ENCODE measurements around the gene UGT1A8.
"Not testable (repeated sequence)": the region's sequence is repeated elsewhere in the genome, so short reads cannot be mapped to it uniquely, and the experiment has no call there.

UGT1A8 gene

DNA sequence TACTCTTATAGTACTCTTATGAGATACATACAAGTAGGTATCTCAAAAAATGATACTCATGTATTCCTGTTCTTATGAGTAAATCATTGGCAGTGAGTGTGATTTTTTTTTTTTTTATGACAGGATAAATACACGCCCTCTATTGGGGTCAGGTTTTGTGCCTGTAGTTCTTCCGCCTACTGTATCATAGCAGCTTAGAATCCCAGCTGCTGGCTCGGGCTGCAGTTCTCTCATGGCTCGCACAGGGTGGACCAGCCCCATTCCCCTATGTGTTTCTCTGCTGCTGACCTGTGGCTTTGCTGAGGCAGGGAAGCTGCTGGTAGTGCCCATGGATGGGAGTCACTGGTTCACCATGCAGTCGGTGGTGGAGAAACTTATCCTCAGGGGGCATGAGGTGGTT lies at the start of gene UGT1A8:
Gene UGT1A8, plus strand, starts transcription at position 158 of the 400 bp plus-strand sequence. Its CDS starts 75 bp downstream, at position 233.
- DNase-seq (ENCODE audit: low read depth): not testable (repeated sequence)

GRCh38 chr2:233571001-233571400 lies 46.4 kb upstream of the UGT1A8 start:
- DNase-seq (ENCODE audit: low read depth): no peak

GRCh38 chr2:233571462-233571861 lies 46.0 kb upstream of the UGT1A8 start:
- DNase-seq (ENCODE audit: low read depth): no peak

DNA sequence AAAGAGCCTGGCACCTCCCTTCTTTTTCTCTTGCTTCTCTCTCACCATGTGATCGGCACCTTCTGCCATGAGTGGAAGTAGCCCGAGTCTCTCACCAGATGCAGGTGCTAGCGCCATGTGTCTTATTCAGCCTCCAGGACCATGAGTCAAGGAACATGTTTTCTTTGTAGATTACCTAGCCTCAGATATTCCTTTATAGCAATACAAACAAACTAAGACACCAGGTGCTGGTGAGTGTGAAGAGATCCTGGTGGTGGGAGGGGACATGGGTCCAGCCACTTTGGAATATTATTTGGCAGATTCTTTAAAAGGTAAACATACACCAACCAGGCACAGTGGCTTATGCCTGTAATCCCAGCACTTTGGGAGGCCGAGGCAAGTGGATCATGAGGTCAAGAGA lies 45.0 kb upstream of the UGT1A8 start:
- DNase-seq (ENCODE audit: low read depth): no peak

- DNase-seq (ENCODE audit: low read depth): not testable (repeated sequence)
Observed at GRCh38 chr2:233577341-233577740, 40.1 kb upstream of the UGT1A8 start.

DNA sequence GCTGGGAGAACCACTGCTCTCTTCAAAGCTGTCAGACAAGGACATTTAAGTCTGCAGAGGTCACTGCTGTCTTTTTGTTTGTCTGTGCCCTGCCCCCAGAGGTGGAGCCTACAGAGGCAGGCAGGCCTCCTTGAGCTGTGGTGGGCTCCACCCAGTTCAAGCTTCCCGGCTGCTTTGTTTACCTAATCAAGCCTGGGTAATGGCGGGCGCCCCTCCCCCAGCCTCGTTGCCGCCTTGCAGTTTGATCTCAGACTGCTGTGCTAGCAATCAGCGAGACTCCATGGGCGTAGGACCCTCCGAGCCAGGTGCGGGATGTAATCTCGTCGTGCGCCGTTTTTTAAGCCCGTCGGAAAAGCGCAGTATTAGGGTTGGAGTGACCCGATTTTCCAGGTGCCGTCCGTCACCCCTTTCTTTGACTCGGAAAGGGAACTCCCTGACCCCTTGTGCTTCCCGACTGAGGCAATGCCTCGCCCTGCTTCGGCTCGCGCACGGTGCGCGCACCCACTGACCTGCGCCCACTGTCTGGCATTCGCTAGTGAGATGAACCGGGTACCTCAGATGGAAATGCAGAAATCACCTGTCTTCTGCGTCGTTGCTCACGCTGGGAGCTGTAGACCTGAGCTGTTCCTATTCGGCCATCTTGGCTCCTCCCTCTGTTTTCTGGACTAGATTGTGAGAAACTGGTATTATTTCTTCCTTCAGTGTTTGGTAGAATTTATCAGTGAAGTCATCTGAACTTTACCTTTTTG lies 34.0 kb upstream of the UGT1A8 start:
- not testable (repeated sequence) for DNase-seq (ENCODE audit: low read depth)

DNA sequence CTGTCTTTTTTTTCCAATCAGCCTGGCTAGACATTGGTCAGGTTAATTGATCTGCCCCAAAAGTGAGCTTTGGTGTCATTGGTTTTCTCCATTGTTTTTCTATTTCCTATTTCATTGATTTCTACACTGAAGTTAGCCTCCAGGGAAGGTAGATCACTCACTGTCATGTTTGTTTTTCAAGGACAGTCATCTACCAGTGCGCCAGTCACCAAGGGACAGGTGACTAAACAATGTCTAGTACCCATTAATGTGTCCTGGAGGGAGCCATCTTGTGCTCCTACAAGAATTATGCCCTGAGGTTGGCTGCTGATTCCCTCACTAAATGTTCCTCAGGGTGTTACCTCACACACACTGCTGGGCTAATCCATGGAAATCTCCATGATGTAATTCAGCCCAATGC lies 33.2 kb upstream of the UGT1A8 start:
- no peak for DNase-seq (ENCODE audit: low read depth)

GRCh38 chr2:233588400-233588799 lies 29.0 kb upstream of the UGT1A8 start:
- no peak for DNase-seq (ENCODE audit: low read depth)

- DNase-seq (ENCODE audit: low read depth): not testable (repeated sequence)
Observed at GRCh38 chr2:233592706-233593105, 24.7 kb upstream of the UGT1A8 start.

- no peak for DNase-seq (ENCODE audit: low read depth)
Observed at GRCh38 chr2:233593201-233593600, 24.2 kb upstream of the UGT1A8 start.

GRCh38 chr2:233597522-233597921 lies 19.9 kb upstream of the UGT1A8 start:
- no peak for DNase-seq (ENCODE audit: low read depth)

DNA sequence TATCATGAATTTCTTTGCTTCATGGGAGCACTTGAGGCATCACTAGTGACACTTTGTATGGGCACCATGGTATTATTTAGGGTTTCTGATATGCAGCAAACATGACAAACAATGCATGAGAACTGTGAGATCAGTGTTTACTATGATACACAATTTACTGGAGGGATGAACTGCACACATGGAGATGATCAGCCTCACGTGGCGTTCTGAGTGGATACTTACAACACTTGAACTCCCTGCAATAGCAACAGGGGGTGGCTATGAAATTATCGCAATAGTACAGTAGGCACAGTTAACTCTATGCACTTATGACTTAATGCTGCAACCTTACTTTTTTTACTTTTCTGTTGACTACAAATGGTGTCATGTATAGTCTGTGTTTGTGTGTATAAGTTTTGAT lies 18.5 kb upstream of the UGT1A8 start:
- no peak for DNase-seq (ENCODE audit: low read depth)

DNA sequence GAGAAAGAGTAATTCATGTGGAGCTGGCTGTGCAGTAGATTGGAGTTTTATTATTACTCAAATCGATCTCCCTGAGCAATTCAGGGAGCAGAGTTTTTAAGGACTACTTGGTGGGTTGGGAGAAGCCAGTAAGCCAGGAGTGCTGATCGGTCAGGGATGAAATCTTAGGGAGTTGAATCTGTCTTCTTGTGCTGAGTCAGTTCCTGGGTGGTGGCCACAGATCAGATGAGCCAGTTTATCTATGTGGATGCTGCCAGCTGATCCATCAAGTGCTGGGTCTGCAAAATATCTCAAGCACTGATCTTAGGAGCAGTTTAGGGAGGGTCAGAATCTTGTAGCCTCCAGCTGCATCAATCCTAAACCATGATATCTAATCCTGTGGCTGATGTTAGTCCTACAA lies 17.0 kb upstream of the UGT1A8 start:
- DNase-seq (ENCODE audit: low read depth): peak; percentile 15

GRCh38 chr2:233602076-233602475 lies 15.4 kb upstream of the UGT1A8 start:
- DNase-seq (ENCODE audit: low read depth): no peak

GRCh38 chr2:233603520-233603919 lies 13.9 kb upstream of the UGT1A8 start:
- no peak for DNase-seq (ENCODE audit: low read depth)

DNA sequence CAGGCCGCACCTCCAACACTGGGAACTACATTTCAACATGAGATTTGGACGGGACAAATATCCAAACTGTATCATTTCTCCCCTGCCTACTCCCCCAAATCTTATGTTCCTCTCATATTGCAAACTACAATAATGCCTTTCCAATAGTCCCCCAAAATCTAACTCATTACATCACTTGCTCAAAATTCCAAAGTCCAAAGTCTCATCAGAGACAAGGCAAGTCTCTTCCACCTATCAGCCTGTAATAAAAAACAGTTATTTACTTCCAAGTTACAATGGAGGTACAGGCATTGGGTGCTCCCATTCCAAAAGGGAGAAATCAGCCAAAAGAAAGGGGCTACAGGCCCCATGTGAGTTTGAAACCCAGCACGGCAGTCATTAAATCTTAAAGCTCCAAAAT lies 12.6 kb upstream of the UGT1A8 start:
- DNase-seq (ENCODE audit: low read depth): no peak

- no peak for DNase-seq (ENCODE audit: low read depth)
Observed at GRCh38 chr2:233605680-233606079, 11.8 kb upstream of the UGT1A8 start.

DNA sequence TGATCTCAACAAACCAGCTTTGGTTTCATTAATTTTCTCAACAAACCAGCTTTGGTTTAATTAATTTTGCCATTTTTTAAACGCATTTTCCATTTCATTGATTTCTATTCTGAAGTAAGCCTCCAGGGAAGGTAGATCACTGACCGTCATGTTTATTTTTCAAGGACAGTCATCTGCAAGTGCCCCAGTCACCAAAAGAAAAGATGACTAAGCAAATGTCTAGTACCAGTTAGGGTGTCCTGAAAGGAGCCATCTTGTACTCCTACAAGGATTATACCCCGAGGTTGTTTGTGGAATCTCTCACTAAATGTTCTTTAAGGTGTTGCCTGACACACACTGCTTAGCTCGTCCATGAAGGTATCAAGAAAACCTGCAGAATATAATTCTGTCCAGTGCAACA lies 6.1 kb upstream of the UGT1A8 start:
- no peak for DNase-seq (ENCODE audit: low read depth)

- DNase-seq (ENCODE audit: low read depth): no peak
Observed at GRCh38 chr2:233620204-233620603, 2.8 kb downstream of the UGT1A8 start.

- not testable (repeated sequence) for DNase-seq (ENCODE audit: low read depth)
Observed at GRCh38 chr2:233621863-233622262, 4.4 kb downstream of the UGT1A8 start.

DNA sequence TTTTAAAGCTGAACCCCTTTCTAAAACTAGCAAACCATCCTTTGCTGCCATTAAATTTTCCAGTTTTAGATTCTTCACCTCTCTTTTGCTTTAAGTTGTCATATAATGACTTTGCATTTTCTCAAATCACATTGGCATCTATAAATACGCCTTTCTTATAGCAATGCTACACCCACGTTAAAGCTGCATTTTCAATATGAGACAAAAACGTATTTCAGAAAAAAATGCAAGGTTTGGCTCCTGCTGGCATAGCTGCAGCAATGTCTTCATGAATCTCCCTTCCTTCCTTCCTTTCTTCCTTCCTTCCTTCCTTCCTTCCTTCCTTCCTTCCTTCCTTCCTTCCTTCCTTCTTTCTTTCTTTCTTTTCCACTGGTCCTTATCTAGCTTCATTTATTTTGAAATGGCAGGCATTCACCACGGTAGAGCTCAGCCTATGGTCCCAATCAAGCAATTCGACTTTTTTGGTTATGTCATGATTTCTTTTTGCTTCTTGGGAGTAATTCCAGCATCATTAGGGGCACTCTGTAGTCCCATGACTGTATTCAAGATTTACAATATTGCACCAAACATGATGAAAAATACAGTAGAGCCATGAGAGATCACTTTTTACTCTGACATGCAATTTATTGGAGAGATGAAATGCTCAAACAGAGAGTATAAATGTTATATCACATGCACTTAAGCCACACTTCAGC lies 10.0 kb downstream of the UGT1A8 start:
- no peak for DNase-seq (ENCODE audit: low read depth)

GRCh38 chr2:233636306-233636705 lies 18.9 kb downstream of the UGT1A8 start, which contains the start of gene UGT1A10:
UGT1A10 (plus strand) TSS chr2:233636448; CDS start chr2:233636523, 75 bp downstream.
- not testable (repeated sequence) for DNase-seq (ENCODE audit: low read depth)

DNA sequence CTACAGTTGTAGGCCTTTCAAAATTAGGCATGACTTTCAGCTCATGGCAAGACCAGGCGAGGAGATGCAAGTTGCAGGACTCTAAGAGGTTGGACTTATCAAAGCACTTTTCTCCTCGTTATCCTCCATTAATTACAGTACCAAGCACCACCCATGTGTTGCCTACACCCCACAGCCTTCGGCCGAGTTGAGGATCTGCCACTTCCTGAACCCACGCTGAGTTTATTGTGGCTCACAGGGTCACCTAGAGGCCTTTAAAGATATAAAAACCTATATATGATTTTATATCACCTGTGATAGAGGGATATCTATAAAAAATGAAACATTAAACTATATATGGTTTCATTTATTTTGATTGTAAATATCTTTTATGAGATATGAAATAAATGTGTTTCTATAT lies 21.4 kb downstream of the UGT1A8 start:
- DNase-seq (ENCODE audit: low read depth): no peak

All from amniotic epithelial cell (primary cell).